ENCODE measurements around the gene DPP8.

- TF ChIP-seq, protein P1, sequence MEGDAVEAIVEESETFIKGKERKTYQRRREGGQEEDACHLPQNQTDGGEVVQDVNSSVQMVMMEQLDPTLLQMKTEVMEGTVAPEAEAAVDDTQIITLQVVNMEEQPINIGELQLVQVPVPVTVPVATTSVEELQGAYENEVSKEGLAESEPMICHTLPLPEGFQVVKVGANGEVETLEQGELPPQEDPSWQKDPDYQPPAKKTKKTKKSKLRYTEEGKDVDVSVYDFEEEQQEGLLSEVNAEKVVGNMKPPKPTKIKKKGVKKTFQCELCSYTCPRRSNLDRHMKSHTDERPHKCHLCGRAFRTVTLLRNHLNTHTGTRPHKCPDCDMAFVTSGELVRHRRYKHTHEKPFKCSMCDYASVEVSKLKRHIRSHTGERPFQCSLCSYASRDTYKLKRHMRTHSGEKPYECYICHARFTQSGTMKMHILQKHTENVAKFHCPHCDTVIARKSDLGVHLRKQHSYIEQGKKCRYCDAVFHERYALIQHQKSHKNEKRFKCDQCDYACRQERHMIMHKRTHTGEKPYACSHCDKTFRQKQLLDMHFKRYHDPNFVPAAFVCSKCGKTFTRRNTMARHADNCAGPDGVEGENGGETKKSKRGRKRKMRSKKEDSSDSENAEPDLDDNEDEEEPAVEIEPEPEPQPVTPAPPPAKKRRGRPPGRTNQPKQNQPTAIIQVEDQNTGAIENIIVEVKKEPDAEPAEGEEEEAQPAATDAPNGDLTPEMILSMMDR (IDR thresholded peaks at IDR 0.05; ENCODE audit: borderline replicate concordance, extremely low read depth, low read length, poor library complexity, severe bottlenecking) = no peak
- no peak for TF ChIP-seq EZH2 (IDR thresholded peaks at IDR 0.05; ENCODE audit: borderline replicate concordance, low read depth, low read length, severe bottlenecking)
These were observed 8.1 kb upstream of the DPP8 start for GRCh38 chr15:65525622-65526021.

Data from DND-41 (cell line).